HCT116 (cell line): Measurements from ENCODE around the gene TLCD3B. TPM values are rescaled to one million over a fixed set of nuclear protein-coding genes. Genes with fewer than 3 reads are reported as not detected.

ENCODE experiments used
- ATAC-seq: fragments of 200-7000 bp; cut with Tn5 transposase; 2 replicates; pipeline ENCODE4 v1.9.1; 2020; ENCODE audit warnings: mild to moderate bottlenecking, moderate library complexity
- BruUV-seq: library from RNA; stranded (reverse); fragments of 400-500 nt; replicated peaks from 2 replicates; lab custom pipeline; 2021; lab: Mats Ljungman, UMichigan
- CTCF ChIA-PET: fragments of 300-600 bp; sonication (Branson Sonifier 250); formaldehyde crosslinking; loops from one replicate; lab custom pipeline; 2021; ENCODE audit warnings: antibody characterized with exemption; lab: Charles Lee
- POLR2A ChIA-PET: fragments of 300-600, 350-600 bp; sonication (Branson Sonifier 250); formaldehyde crosslinking; loops from one replicate; lab custom pipeline; 2021; ENCODE audit warnings: antibody characterized with exemption; lab: Charles Lee
- RAD21 ChIA-PET, 2 experiments: fragments of 300-600 bp; sonication (Branson Sonifier 250); formaldehyde crosslinking; loops; one replicate each; lab custom pipeline; 2023; ENCODE audit warnings: low total read pairs in 2 of 2; ENCODE audit not compliant: uncharacterized antibody in 2 of 2, unreplicated experiment in 2 of 2, low non-redundant PET in 1 of 2; lab: Charles Lee
- DNase-seq: peaks from one replicate; pipeline ENCODE4 v3.0.0-alpha.2; 2010; ENCODE audit warnings: low read depth, low spot score
- H2AFZ ChIP-seq: fragments of 200-600 bp; shearing (Covaris generic), sonication (generic); 2 replicates; pipeline ENCODE4 v1.6.1; 2017; ENCODE audit warnings: low read depth, mixed run types, mixed read lengths, antibody characterized with exemption, low read length; ENCODE audit not compliant: poor library complexity, severe bottlenecking
- H3K27ac ChIP-seq: 2 replicates; pipeline ENCODE4 v1.5.1; 2012; ENCODE audit warnings: low read depth, low read length
- H3K27me3 ChIP-seq: fragments of 200-600 bp; sonication (generic); 2 replicates; pipeline ENCODE4 v1.6.1; 2016; ENCODE audit warnings: mixed run types, low read length, mixed read lengths; ENCODE audit not compliant: insufficient read depth
- H3K36me3 ChIP-seq, 2 experiments: fragments of 200-500 bp in 1 of 2; fragments of 200-600 bp in 1 of 2; sonication (Bioruptor generic) in 1 of 2; sonication (generic) in 1 of 2; 2 replicates each; pipeline versions ENCODE4 v1.5.1 to v1.6.1; 2014 to 2016; ENCODE audit warnings: low read length in 2 of 2, inconsistent platforms in 1 of 2, mixed read lengths in 1 of 2, mixed run types in 1 of 2; ENCODE audit not compliant: insufficient read depth in 2 of 2, control insufficient read depth in 1 of 2
- H3K4me1 ChIP-seq, 2 experiments: fragments of 200-600 bp in 1 of 2; sonication (generic) in 1 of 2; 2 replicates each; pipeline versions ENCODE4 v1.5.1 to v1.6.1; 2012 to 2017; ENCODE audit warnings: low read length in 2 of 2, inconsistent platforms in 1 of 2, mild to moderate bottlenecking in 1 of 2, mixed read lengths in 1 of 2, mixed run types in 1 of 2, moderate library complexity in 1 of 2; ENCODE audit not compliant: insufficient read depth in 2 of 2, control insufficient read depth in 1 of 2
- H3K4me2 ChIP-seq: fragments of 200-600 bp; sonication (generic); 2 replicates; pipeline ENCODE4 v1.6.1; 2017; ENCODE audit warnings: mixed run types, low read length, mixed read lengths
- H3K4me3 ChIP-seq, 2 experiments: fragments of 200-600 bp in 1 of 2; sonication (generic) in 1 of 2; replicated peaks in 1 of 2; 2 replicates each; pipeline ENCODE4 v1.5.1; 2011 to 2016; ENCODE audit warnings: low read length in 2 of 2, control low read depth in 1 of 2, low read depth in 1 of 2, mild to moderate bottlenecking in 1 of 2, mixed read lengths in 1 of 2, mixed run types in 1 of 2
- H3K79me2 ChIP-seq: fragments of 200-600 bp; sonication (generic); 2 replicates; pipeline ENCODE4 v1.6.1; 2017; ENCODE audit warnings: mild to moderate bottlenecking, mixed run types, low read length, moderate library complexity, mixed read lengths; ENCODE audit not compliant: insufficient read depth
- H3K9ac ChIP-seq: fragments of 200-600 bp; sonication (generic); 2 replicates; pipeline ENCODE4 v1.6.1; 2016; ENCODE audit warnings: low read length, mixed read lengths
- H3K9me2 ChIP-seq: fragments of 200-600 bp; sonication (generic), shearing (Covaris generic); 2 replicates; pipeline ENCODE4 v1.6.1; 2017; ENCODE audit warnings: mixed run types, mild to moderate bottlenecking, moderate library complexity; ENCODE audit not compliant: insufficient read depth
- H3K9me3 ChIP-seq, 2 experiments: fragments of 200-500 bp in 1 of 2; fragments of 200-600 bp in 1 of 2; sonication (Bioruptor generic) in 1 of 2; sonication (generic) in 1 of 2; 2 replicates each; pipeline ENCODE4 v1.6.1; 2014 to 2017; ENCODE audit warnings: low read length in 2 of 2, mixed read lengths in 2 of 2, inconsistent platforms in 1 of 2, low read depth in 1 of 2, mild to moderate bottlenecking in 1 of 2, mixed run types in 1 of 2, moderate library complexity in 1 of 2; ENCODE audit not compliant: control insufficient read depth in 1 of 2, insufficient read depth in 1 of 2
- H4K20me1 ChIP-seq: fragments of 200-600 bp; sonication (generic), shearing (Covaris generic); 2 replicates; pipeline ENCODE4 v1.6.1; 2017; ENCODE audit warnings: mixed run types, mild to moderate bottlenecking, moderate library complexity; ENCODE audit not compliant: insufficient read depth
- EGR1 ChIP-seq: IDR thresholded peaks from 2 replicates; pipeline ENCODE4 v1.6.1; 2012; ENCODE audit warnings: low read depth
- EZH2phosphoT487 ChIP-seq: fragments of 200-600 bp; IDR thresholded peaks from 2 replicates; pipeline ENCODE4 v1.6.1; 2018; ENCODE audit warnings: antibody characterized with exemption, borderline replicate concordance
- JUND ChIP-seq: IDR thresholded peaks from 2 replicates; pipeline ENCODE4 v1.6.1; 2012
- POLR2AphosphoS5 ChIP-seq: IDR thresholded peaks from 2 replicates; pipeline ENCODE4 v1.6.1; 2011; ENCODE audit warnings: mild to moderate bottlenecking, low read depth, low read length, moderate library complexity
- intact Hi-C: fragments of 100-400 bp; cut with micrococcal nuclease; formaldehyde crosslinking; loops from 2 replicates; pipeline ENCODE4 v1.10.0; 2022
- total RNA-seq: library from RNA; stranded (reverse); gene quantifications from one replicate; pipeline ENCODE4 v1.2.1, GENCODE V29; 2021; ENCODE audit not compliant: unreplicated experiment
- TF ChIP-seq, protein P1 (sequence below): IDR thresholded peaks from 2 replicates; pipeline ENCODE4 v1.6.1; 2012
- TF ChIP-seq, protein P2 (sequence below), 3 experiments: fragments of 200-600 bp in 1 of 3; sonication (generic) in 1 of 3; IDR thresholded peaks in 2 of 3; conservative IDR thresholded peaks in 1 of 3; 2 replicates each; pipeline ENCODE4 v1.5.1; 2012 to 2017; ENCODE audit warnings: low read depth in 2 of 3, low read length in 2 of 3, antibody characterized with exemption in 1 of 3, borderline replicate concordance in 1 of 3, control low read depth in 1 of 3, mild to moderate bottlenecking in 1 of 3, mixed read lengths in 1 of 3, mixed run types in 1 of 3, moderate library complexity in 1 of 3; ENCODE audit not compliant: insufficient read depth in 1 of 3

The TLCD3B gene
- total RNA-seq, 1 experiment from 2014 or later: 1.0 TPM

DNA sequence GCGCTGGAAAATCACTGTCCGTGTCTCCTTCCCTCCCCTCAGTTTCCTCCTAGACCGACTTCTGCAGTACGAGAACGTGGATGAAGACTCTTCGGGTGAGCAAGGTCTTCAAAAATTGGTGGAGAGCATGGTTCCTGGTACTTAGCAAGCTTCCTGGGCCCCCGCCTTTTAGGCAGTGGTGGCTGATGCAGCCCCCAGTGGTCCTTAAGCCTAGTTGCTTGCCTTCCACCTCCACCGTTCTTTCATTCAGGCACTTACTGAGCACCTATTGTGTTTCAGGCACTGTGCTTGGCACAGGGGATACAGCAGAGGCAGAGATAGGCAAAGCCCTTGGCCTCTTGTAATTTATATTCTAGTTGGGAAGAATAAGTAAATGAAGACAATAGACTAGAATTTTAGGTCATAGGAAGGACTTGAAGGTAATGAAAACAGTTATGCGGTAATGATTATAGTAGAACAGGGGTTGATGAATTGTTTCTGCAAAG is 34.3 kb downstream of the TLCD3B start:
- no peak overlapping the region for H2AFZ ChIP-seq
- POLR2A ChIA-PET: interaction anchor here (0.7 to 0.8 kb wide), 2 partner anchors 13 to 53 kb away, joined by 3 read pairs; no protein-coding TSS in a partner anchor
- H3K4me3 ChIP-seq: peak overlapping the region; percentile 83 to 95
- peaks cover 9 to 27% of the 10 kb centered on the region in 2 experiments for H3K4me1 ChIP-seq
- H3K4me2 ChIP-seq: peak overlapping the region; percentile 92
- no TSS peak for BruUV-seq
- no peaks in the 10 kb centered on the region for H3K27me3 ChIP-seq
- H3K79me2 ChIP-seq: peaks cover 11% of the 10 kb centered on the region
- no peaks in the 10 kb centered on the region for H3K9me3 ChIP-seq
- intact Hi-C loops: loop anchor here (1.0 kb wide), 1 partner anchor 98 kb away; the partner anchor contains the start of gene SEZ6L2
- H3K9ac ChIP-seq: peak overlapping the region; percentile 86
- RAD21 ChIA-PET: no interaction called here
- ATAC-seq (0 out of 2 replicates have a peak, but pooled peaks have one; percentile 0), DNase-seq (no peak)
- H4K20me1 ChIP-seq: no peaks in the 10 kb centered on the region
- H3K27ac ChIP-seq: peak overlapping the region; percentile 88
- no peak for TF ChIP-seq JUND
- no peak for TF ChIP-seq POLR2AphosphoS5
- TF ChIP-seq, protein P1, sequence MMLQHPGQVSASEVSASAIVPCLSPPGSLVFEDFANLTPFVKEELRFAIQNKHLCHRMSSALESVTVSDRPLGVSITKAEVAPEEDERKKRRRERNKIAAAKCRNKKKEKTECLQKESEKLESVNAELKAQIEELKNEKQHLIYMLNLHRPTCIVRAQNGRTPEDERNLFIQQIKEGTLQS: no peak
- TF ChIP-seq, protein P2, sequence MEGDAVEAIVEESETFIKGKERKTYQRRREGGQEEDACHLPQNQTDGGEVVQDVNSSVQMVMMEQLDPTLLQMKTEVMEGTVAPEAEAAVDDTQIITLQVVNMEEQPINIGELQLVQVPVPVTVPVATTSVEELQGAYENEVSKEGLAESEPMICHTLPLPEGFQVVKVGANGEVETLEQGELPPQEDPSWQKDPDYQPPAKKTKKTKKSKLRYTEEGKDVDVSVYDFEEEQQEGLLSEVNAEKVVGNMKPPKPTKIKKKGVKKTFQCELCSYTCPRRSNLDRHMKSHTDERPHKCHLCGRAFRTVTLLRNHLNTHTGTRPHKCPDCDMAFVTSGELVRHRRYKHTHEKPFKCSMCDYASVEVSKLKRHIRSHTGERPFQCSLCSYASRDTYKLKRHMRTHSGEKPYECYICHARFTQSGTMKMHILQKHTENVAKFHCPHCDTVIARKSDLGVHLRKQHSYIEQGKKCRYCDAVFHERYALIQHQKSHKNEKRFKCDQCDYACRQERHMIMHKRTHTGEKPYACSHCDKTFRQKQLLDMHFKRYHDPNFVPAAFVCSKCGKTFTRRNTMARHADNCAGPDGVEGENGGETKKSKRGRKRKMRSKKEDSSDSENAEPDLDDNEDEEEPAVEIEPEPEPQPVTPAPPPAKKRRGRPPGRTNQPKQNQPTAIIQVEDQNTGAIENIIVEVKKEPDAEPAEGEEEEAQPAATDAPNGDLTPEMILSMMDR (IDR thresholded peaks at IDR 0.05 in 2 of 3, conservative IDR thresholded peaks at IDR 0.05 in 1 of 3; ENCODE audit: borderline replicate concordance in 1 of 3, insufficient read depth in 1 of 3, low read depth in 2 of 3, low read length in 2 of 3): no peak
- TF ChIP-seq EZH2phosphoT487: no peak
- TF ChIP-seq EGR1: no peak
- CTCF ChIA-PET: interaction anchor here (0.7 kb wide), 1 partner anchor 71 kb away, joined by 3 read pairs; the partner anchor contains the start of gene KCTD13
- no peaks in the 10 kb centered on the region for H3K9me2 ChIP-seq
- H3K36me3 ChIP-seq: peaks cover 4 to 16% of the 10 kb centered on the region in 2 experiments; a peak in 3 of 4 replicates
